HFF-Myc (cell line): ENCODE data around the gene SCNM1.

Source experiments
- DNase-seq: peaks from one replicate; pipeline ENCODE4 v3.0.0-alpha.2; 2011; ENCODE audit warnings: low read depth; ENCODE audit errors: extremely low read depth
- H3K4me3 ChIP-seq: replicated peaks from 2 replicates; pipeline ENCODE4 v1.5.1; 2011; ENCODE audit warnings: low read depth, mild to moderate bottlenecking, control low read depth, low read length
- TF ChIP-seq, protein P1 (sequence below): IDR thresholded peaks from 2 replicates; pipeline ENCODE4 v1.5.1; 2012; ENCODE audit warnings: mild to moderate bottlenecking, low read depth, low read length, control low read depth; ENCODE audit errors: missing control alignments

SCNM1 gene, protein sequence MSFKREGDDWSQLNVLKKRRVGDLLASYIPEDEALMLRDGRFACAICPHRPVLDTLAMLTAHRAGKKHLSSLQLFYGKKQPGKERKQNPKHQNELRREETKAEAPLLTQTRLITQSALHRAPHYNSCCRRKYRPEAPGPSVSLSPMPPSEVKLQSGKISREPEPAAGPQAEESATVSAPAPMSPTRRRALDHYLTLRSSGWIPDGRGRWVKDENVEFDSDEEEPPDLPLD

DNA sequence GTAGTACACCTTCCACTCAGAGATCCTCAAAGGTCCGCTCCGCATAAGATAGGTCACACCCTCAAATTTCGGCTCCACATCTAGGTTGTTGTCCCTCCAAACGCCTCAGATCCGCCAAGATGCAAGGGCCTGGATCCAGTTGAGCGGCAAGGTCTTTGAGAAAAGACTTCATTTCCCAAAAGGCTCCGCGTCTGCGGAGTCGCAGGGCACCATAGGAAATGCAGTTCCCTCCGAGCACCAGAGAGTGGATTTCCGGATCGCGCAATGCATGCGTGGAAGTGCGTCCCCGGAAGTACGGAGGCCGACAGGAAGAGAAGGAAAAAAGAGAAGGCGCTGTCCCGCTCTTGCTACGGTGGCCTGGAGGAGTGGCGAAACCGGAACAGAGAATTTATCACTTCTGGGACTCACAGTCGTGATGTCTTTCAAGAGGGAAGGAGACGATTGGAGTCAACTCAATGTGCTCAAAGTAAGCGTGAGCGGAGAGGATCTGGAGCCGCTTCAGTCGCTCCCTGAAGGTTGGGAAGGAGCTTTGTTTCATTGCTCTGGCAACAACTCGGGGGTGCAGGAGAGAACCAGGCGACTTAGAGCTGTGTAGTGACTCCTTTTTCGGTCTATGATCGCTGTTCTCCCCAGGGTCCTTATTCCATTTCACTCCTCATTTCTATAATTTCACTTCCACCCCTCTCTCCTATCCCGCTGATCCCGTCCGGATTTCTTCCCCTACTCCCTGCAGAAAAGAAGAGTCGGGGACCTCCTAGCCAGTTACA lies at the start of gene SCNM1, which contains the start of gene LYSMD1:
Gene SCNM1, plus strand, starts transcription at position 407 of the 767 bp plus-strand sequence. Its CDS starts 9 bp downstream, at position 416.
Gene LYSMD1, minus strand, starts transcription at position 165 of the 767 bp plus-strand sequence. CDS start 644 bp downstream, outside the sequence.
- TF ChIP-seq, protein P1, sequence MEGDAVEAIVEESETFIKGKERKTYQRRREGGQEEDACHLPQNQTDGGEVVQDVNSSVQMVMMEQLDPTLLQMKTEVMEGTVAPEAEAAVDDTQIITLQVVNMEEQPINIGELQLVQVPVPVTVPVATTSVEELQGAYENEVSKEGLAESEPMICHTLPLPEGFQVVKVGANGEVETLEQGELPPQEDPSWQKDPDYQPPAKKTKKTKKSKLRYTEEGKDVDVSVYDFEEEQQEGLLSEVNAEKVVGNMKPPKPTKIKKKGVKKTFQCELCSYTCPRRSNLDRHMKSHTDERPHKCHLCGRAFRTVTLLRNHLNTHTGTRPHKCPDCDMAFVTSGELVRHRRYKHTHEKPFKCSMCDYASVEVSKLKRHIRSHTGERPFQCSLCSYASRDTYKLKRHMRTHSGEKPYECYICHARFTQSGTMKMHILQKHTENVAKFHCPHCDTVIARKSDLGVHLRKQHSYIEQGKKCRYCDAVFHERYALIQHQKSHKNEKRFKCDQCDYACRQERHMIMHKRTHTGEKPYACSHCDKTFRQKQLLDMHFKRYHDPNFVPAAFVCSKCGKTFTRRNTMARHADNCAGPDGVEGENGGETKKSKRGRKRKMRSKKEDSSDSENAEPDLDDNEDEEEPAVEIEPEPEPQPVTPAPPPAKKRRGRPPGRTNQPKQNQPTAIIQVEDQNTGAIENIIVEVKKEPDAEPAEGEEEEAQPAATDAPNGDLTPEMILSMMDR, result no peak
- DNase-seq, result peak; percentile 98
- H3K4me3 ChIP-seq, result peak within 1 kb of the TSS; percentile 100

DNA sequence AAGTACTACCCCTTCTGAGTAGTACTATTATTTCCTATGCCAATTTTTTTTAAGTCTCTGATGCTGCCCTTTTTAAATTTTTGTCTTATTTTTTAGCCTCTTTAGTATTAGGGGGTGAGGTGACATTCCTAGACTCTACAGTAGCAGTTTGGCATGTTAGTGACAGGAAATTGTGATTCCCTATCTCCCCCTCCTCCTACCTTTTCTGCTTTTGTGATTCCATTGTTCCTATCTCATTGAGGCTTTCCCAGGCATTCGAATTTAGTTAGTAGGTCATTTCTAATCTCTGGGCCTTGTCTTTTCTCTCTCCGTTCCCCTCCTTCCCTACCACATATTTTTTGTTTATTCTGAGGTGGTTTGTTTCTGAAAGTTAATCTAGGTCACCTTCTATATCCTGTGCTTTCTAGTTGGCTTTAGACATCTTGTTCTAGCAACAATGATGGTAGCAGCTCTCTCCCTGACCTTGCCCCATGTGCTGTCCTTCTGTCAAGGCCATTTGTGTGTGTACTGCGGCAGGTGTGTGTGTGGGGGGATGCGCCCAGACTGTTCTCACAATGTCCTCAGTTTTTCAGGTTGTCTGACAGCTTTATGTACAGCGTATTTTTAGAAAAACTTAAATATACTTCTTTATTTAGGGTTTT lies 41.1 kb upstream of the SCNM1 start:
- DNase-seq, result no peak
- TF ChIP-seq, protein P1, result no peak
- H3K4me3 ChIP-seq, result no peak overlapping the region

DNA sequence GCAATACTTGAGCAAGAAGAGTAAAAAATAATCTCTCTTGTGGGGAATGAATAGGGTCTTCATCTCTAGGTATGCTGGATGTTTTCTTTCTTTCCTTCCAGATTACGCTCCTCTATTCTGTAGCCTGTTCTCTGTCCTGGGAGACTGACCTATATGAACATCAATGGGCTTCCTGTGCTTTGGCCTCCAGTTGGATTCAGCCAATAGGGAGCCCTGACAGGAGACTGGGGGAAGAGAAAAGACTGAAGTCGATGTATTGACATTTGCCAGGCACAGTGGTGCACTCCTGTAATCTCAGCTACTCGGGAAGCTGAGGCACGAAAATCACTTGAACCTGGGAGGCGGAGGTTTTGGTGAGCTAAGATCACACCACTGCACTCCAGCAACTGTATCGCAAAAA lies 37.1 kb upstream of the SCNM1 start:
- TF ChIP-seq, protein P1, result no peak
- DNase-seq, result no peak
- H3K4me3 ChIP-seq, result no peak overlapping the region

DNA sequence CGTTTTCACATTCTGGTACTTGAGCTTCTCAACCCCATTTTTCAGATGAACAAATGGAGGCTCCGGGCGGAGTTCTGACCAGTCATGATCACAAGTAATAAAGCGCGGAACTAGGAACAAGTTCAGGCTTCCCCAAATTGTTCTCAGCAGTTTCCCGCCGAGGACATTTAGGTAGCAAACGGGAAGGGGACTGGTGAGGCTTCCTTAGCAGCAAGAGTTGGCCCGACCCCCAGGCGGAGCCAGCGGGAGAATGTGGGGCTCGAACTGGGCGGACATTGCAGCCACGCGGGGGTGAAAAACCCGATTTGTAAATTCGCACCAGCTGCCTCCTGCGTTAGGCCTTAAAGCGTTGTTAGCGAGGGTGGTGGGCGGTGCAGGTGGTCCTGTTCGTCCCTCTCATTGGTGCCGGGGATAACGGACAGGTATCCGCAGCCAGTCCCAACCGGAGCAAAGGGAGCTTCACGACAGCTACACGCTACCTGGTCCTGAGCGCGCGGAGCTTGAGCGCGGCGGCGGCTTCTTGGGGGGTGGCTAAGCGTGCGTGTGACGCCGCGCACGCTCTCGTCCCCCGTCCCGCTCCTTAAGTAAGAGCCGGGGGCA lies 34.9 kb upstream of the SCNM1 start:
- TF ChIP-seq, protein P1, result no peak
- DNase-seq, result peak; percentile 53
- H3K4me3 ChIP-seq, result peak overlapping the region; percentile 21

DNA sequence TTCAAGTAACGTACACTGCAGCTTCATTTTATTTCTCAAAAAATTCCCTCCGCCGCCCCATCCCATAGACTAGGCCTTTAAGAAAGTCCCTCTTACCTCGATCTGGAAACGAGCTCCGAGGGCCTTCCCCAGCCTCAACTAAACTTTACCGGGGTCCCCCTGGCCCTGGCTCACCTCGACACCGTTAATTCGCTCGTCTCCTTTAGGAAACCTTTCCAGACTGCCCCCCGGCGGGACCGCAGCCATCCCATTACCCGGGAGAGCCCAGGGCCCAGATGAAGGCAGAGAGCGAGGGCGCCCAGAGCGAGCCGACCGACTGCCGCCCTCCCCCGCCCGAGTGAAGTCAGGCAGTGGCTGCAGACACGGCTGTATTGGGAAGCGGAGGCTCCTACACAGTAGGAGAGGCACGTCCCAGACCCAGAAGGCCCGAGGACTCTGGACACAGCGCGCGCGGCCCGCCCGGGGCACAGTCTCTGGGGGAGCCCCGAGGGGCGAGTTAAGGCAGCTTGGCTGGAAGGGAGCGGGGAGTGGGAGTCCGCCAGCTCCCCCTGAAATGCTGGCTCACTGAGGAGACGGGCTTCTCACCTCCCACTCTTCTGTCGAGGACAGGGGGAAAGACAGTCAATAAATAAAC lies 34.1 kb upstream of the SCNM1 start:
- H3K4me3 ChIP-seq, result peak overlapping the region; percentile 21; the same call in 1 of the 2 replicates
- TF ChIP-seq, protein P1, result no peak
- DNase-seq, result no peak
